ENCODE data around the gene MAMDC4. TPM values are rescaled to one million over a fixed set of nuclear protein-coding genes. Genes with fewer than 3 reads are reported as not detected.

MAMDC4 gene
- polyA plus RNA-seq, 1 donor (not counting 4 experiments of a cell fraction or from before 2014, with no cell fraction given): 0.49 TPM

DNA sequence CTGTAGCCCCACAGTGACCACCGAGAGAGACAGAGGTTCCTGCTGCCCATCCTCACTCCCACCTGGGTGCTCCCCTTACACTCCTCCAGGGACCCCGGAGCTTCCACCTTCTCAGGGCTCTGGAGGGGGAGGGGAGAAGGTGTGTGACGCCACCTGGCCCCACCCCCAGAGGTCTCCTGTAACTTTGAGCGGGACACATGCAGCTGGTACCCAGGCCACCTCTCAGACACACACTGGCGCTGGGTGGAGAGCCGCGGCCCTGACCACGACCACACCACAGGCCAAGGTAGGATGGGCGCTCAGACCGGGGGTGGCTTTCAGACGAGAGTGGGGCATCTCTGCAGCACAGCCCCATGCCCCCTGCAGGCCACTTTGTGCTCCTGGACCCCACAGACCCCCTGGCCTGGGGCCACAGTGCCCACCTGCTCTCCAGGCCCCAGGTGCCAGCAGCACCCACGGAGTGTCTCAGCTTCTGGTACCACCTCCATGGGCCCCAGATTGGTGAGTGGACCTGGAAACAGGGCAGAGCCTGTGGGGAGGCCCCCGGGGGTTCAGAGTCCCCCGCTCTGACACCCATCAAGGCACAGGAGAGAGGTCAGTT lies 4.5 kb downstream of the MAMDC4 start:
- Histone ChIP-seq H3K9me3 (ENCODE audit: control insufficient read depth, low read depth, low read length) (no peaks in the 10 kb centered on the region), H2AFZ (ENCODE audit: control insufficient read depth, low read length) (no peak overlapping the region), H3K9me1 (ENCODE audit: control insufficient read depth, extremely low read depth, insufficient read depth, low read length) (no peaks in the 10 kb centered on the region), H3K27ac (ENCODE audit: control insufficient read depth, insufficient read depth, low read length) (no peak overlapping the region), H3K4me2 (ENCODE audit: control insufficient read depth, extremely low read depth, insufficient read depth, low read depth, low read length) (no peak overlapping the region), H4K20me1 (ENCODE audit: control insufficient read depth, extremely low read depth, insufficient read depth, low read length) (no peaks in the 10 kb centered on the region), H3K79me2 (ENCODE audit: control insufficient read depth, insufficient read depth, low read length) (no peaks in the 10 kb centered on the region), H3K4me1 (ENCODE audit: control insufficient read depth, extremely low read depth, insufficient read depth, low read length) (peaks cover 3% of the 10 kb centered on the region), H3K4me3 (ENCODE audit: control insufficient read depth in 2 of 3, extremely low read depth in 1 of 3, insufficient read depth in 2 of 3, low read depth in 1 of 3, low read length in 3 of 3) (no peak overlapping the region), H3K27me3 (ENCODE audit: control insufficient read depth, extremely low read depth, insufficient read depth, low read length) (no peaks in the 10 kb centered on the region), H3K36me3 (ENCODE audit: control insufficient read depth in 2 of 2, extremely low read depth in 1 of 2, insufficient read depth in 2 of 2, low read length in 2 of 2) (peaks cover 5 to 6% of the 10 kb centered on the region in 2 experiments), H3K9ac (ENCODE audit: control insufficient read depth, extremely low read depth, insufficient read depth, low read length) (no peak overlapping the region)
- no peak for FAIRE-seq
- dilution Hi-C loops (cut with MboI; ENCODE audit: extremely low pct_ligation_motif_present, low sequenced_read_pairs): no loop called here
- DNase-seq (ENCODE audit: low read depth, low spot score): no peak
- TF ChIP-seq, protein P1, sequence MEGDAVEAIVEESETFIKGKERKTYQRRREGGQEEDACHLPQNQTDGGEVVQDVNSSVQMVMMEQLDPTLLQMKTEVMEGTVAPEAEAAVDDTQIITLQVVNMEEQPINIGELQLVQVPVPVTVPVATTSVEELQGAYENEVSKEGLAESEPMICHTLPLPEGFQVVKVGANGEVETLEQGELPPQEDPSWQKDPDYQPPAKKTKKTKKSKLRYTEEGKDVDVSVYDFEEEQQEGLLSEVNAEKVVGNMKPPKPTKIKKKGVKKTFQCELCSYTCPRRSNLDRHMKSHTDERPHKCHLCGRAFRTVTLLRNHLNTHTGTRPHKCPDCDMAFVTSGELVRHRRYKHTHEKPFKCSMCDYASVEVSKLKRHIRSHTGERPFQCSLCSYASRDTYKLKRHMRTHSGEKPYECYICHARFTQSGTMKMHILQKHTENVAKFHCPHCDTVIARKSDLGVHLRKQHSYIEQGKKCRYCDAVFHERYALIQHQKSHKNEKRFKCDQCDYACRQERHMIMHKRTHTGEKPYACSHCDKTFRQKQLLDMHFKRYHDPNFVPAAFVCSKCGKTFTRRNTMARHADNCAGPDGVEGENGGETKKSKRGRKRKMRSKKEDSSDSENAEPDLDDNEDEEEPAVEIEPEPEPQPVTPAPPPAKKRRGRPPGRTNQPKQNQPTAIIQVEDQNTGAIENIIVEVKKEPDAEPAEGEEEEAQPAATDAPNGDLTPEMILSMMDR (optimal IDR thresholded peaks at IDR 0.05 in 1 of 3, IDR thresholded peaks at IDR 0.05 in 1 of 3, conservative IDR thresholded peaks at IDR 0.05 in 1 of 3; ENCODE audit: extremely low read depth in 1 of 3, insufficient read depth in 2 of 3, low read length in 3 of 3): peak in 1 of 3 experiments; percentile 6
- no peak for TF ChIP-seq EZH2 (IDR thresholded peaks at IDR 0.05; ENCODE audit: low read length)

DNA sequence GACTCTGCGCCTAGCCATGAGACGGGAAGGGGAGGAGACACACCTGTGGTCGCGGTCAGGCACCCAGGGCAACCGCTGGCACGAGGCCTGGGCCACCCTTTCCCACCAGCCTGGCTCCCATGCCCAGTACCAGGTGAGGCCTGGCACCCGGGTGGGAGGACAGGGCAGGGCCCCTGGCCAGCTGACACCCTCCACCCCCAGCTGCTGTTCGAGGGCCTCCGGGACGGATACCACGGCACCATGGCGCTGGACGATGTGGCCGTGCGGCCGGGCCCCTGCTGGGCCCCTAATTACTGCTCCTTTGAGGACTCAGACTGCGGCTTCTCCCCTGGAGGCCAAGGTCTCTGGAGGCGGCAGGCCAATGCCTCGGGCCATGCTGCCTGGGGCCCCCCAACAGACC lies 5.0 kb downstream of the MAMDC4 start:
- Histone ChIP-seq H3K36me3 (ENCODE audit: control insufficient read depth in 2 of 2, extremely low read depth in 1 of 2, insufficient read depth in 2 of 2, low read length in 2 of 2) (peaks cover 6% of the 10 kb centered on the region in 2 experiments), H3K9me3 (ENCODE audit: control insufficient read depth, low read depth, low read length) (no peaks in the 10 kb centered on the region), H3K4me3 (ENCODE audit: control insufficient read depth in 2 of 3, extremely low read depth in 1 of 3, insufficient read depth in 2 of 3, low read depth in 1 of 3, low read length in 3 of 3) (no peak overlapping the region), H3K79me2 (ENCODE audit: control insufficient read depth, insufficient read depth, low read length) (no peaks in the 10 kb centered on the region), H3K9me1 (ENCODE audit: control insufficient read depth, extremely low read depth, insufficient read depth, low read length) (no peaks in the 10 kb centered on the region), H4K20me1 (ENCODE audit: control insufficient read depth, extremely low read depth, insufficient read depth, low read length) (peaks cover 4% of the 10 kb centered on the region), H3K27ac (ENCODE audit: control insufficient read depth, insufficient read depth, low read length) (no peak overlapping the region), H3K27me3 (ENCODE audit: control insufficient read depth, extremely low read depth, insufficient read depth, low read length) (no peaks in the 10 kb centered on the region), H3K4me2 (ENCODE audit: control insufficient read depth, extremely low read depth, insufficient read depth, low read depth, low read length) (no peak overlapping the region), H3K9ac (ENCODE audit: control insufficient read depth, extremely low read depth, insufficient read depth, low read length) (no peak overlapping the region), H3K4me1 (ENCODE audit: control insufficient read depth, extremely low read depth, insufficient read depth, low read length) (peaks cover 3% of the 10 kb centered on the region), H2AFZ (ENCODE audit: control insufficient read depth, low read length) (no peak overlapping the region)
- DNase-seq (ENCODE audit: low read depth, low spot score) (no peak), FAIRE-seq (no peak)
- dilution Hi-C loops (cut with MboI; ENCODE audit: extremely low pct_ligation_motif_present, low sequenced_read_pairs): no loop called here
- TF ChIP-seq, protein P1 (optimal IDR thresholded peaks at IDR 0.05 in 1 of 3, IDR thresholded peaks at IDR 0.05 in 1 of 3, conservative IDR thresholded peaks at IDR 0.05 in 1 of 3; ENCODE audit: extremely low read depth in 1 of 3, insufficient read depth in 2 of 3, low read length in 3 of 3): no peak
- TF ChIP-seq EZH2 (IDR thresholded peaks at IDR 0.05; ENCODE audit: low read length): no peak

All from keratinocyte (primary cell).